Spleen (tissue), 3 donors: ENCODE data around the gene RET.

Experiments
- POLR2A ChIP-seq, 3 donors: fragments of 450-650 bp; IDR thresholded peaks; one replicate each; pipeline ENCODE4 v1.5.1; 2017; ENCODE audit warnings: antibody characterized with exemption in 3 of 3, mild to moderate bottlenecking in 1 of 3
- POLR2AphosphoS5 ChIP-seq, 3 donors: sonication (generic); formaldehyde crosslinking; IDR thresholded peaks; one replicate each; pipeline ENCODE4 v1.5.1; 2017; ENCODE audit warnings: antibody characterized with exemption in 3 of 3

DNA sequence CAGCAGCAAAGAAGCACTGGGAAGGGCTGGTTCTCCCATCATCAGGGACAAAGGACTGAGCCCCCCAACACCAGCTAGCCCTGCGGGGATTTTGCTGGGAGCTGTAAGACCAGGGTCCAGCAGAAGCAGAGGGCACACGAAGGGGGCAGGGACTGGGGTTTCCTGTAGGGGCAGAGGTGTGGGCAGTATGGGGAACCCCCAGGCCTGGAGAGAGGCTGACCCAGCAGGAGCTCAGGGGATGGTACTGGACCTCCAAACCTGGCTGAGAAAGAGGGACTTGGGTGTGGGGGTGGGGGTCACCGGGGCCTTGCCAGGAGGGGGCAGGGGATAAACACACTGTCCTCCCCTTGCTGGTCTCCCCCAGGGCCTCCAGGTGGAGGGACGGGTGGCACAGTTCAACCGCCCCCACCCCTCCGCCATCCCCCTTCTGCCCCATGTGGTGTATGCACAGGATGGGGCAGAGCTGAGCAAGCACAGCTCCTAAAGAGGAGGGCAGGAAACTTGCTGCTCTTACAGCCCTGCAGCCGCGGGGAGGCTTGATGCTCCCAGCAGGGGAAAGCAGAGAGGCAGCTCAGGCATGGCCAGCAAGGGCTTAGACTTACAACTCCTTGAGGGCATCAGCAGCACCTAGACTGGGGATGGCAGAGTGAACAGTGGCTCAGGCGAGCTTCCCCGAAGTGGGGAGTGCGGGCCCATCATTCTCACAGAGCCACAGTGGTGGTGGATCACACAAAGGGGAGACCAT lies 12.4 kb upstream of the RET start:
- TF ChIP-seq POLR2AphosphoS5 (IDR thresholded peaks at IDR 0.05) = no peak
- no peak for TF ChIP-seq POLR2A (IDR thresholded peaks at IDR 0.05)
